SHP77 treated with DMSO at 0.1 percent for 48 hours (cell line): ENCODE data around the gene CD79B.
"Not testable (repeated sequence)": the region's sequence is repeated elsewhere in the genome, so short reads cannot be mapped to it uniquely, and the experiment has no call there.

Experiments used
- DNase-seq: peaks from one replicate; lab custom pipeline; 2025; lab: John Stamatoyannopoulos, UW

CD79B gene

GRCh38 chr17:63930951-63931575 lies 1.1 kb downstream of the CD79B start:
- DNase-seq, result no peak

- no peak for DNase-seq
Observed at GRCh38 chr17:63929860-63930766, 2.0 kb downstream of the CD79B start.

- no peak for DNase-seq
Observed at GRCh38 chr17:63928966-63929695, 3.0 kb downstream of the CD79B start.

- no peak for DNase-seq
Observed at GRCh38 chr17:63928172-63928666, 3.9 kb downstream of the CD79B start.

GRCh38 chr17:63927464-63928171 lies 4.5 kb downstream of the CD79B start:
- DNase-seq, result no peak

- no peak for DNase-seq
Observed at GRCh38 chr17:63926164-63926563, 6.0 kb downstream of the CD79B start.

GRCh38 chr17:63925615-63926014 lies 6.5 kb downstream of the CD79B start:
- no peak for DNase-seq

- not testable (repeated sequence) for DNase-seq
Observed at GRCh38 chr17:63922402-63922801, 9.7 kb downstream of the CD79B start.

- DNase-seq, result not testable (repeated sequence)
Observed at GRCh38 chr17:63920779-63921178, 11.4 kb downstream of the CD79B start.

GRCh38 chr17:63920050-63920449 lies 12.1 kb downstream of the CD79B start:
- DNase-seq, result not testable (repeated sequence)

GRCh38 chr17:63919311-63919723 lies 12.8 kb downstream of the CD79B start:
- DNase-seq, result no peak

GRCh38 chr17:63918789-63919305 lies 13.3 kb downstream of the CD79B start, which contains the start of gene GH1:
TSS of gene GH1 (minus strand) at chr17:63918839. CDS start at chr17:63918776, 63 bp downstream.
- not testable (repeated sequence) for DNase-seq

GRCh38 chr17:63918305-63918704 lies 13.8 kb downstream of the CD79B start:
- DNase-seq, result no peak

- no peak for DNase-seq
Observed at GRCh38 chr17:63917646-63918045, 14.5 kb downstream of the CD79B start.

GRCh38 chr17:63917206-63917605 lies 14.9 kb downstream of the CD79B start:
- DNase-seq, result not testable (repeated sequence)

GRCh38 chr17:63916566-63917185 lies 15.5 kb downstream of the CD79B start:
- DNase-seq, result no peak

GRCh38 chr17:63915753-63916152 lies 16.4 kb downstream of the CD79B start:
- DNase-seq, result not testable (repeated sequence)

- DNase-seq, result no peak
Observed at GRCh38 chr17:63914471-63914870, 17.7 kb downstream of the CD79B start.

- DNase-seq, result no peak
Observed at GRCh38 chr17:63911657-63912100, 20.5 kb downstream of the CD79B start.

- DNase-seq, result no peak
Observed at GRCh38 chr17:63911041-63911635, 21.0 kb downstream of the CD79B start, which contains the start of gene CSHL1. TSS of gene CSHL1 (minus strand) at chr17:63911258. CDS start at chr17:63911196, 62 bp downstream.
